Ovary (tissue), 10 donors: ENCODE measurements around the gene ZSCAN4. TPM values are rescaled to one million over a fixed set of nuclear protein-coding genes. Genes with fewer than 3 reads are reported as not detected.

Experiments
- DNase-seq, 5 donors: peaks; one replicate each; pipeline ENCODE4 v3.0.0-alpha.2; 2019 to 2020
- H3K27ac ChIP-seq, 2 donors: fragments of 200-600 bp; one replicate each; pipeline versions ENCODE4 v1.5.1 to v1.8.0; 2019 to 2022
- H3K27me3 ChIP-seq: fragments of 200-600 bp; one replicate; pipeline ENCODE4 v1.8.0; 2022
- H3K36me3 ChIP-seq: fragments of 200-600 bp; sonication (generic); one replicate; pipeline ENCODE4 v1.5.1; 2019
- H3K4me1 ChIP-seq: one replicate; pipeline ENCODE4 v1.8.1; 2013; ENCODE audit warnings: mild to moderate bottlenecking, moderate library complexity; ENCODE audit not compliant: insufficient read depth
- H3K4me3 ChIP-seq: fragments of 200-600 bp; sonication (generic); one replicate; pipeline ENCODE4 v1.5.1; 2017
- H3K9me3 ChIP-seq, 2 donors: fragments of 200-600 bp in 1 of 2; sonication (generic) in 1 of 2; one replicate each; pipeline versions ENCODE4 v1.5.1 to v1.8.1; 2013 to 2019; ENCODE audit warnings: mild to moderate bottlenecking in 1 of 2, moderate library complexity in 1 of 2
- EP300 ChIP-seq: sonication (generic); formaldehyde crosslinking; IDR thresholded peaks from one replicate; pipeline ENCODE4 v1.6.1; 2017; ENCODE audit warnings: antibody characterized with exemption
- POLR2A ChIP-seq: fragments of 450-650 bp; IDR thresholded peaks from one replicate; pipeline ENCODE4 v1.6.1; 2017; ENCODE audit warnings: antibody characterized with exemption, mild to moderate bottlenecking, moderate library complexity
- WGBS, 3 donors: extraction: QIAGEN DNeasy Blood & Tissue Kit in 1 of 3; methylation state at CpG; one replicate each; pipeline versions ENCODE4 v1.1.5 to v1.1.7; 2013 to 2017; 5-methylcytosine and 5-hydroxymethylcytosine counted together
- intact Hi-C, 4 donors: fragments of 100-400 bp; cut with DNase I; formaldehyde crosslinking; loops; one replicate each; pipeline versions ENCODE4 v1.11.0 to v1.15.1; 2022 to 2023
- long read RNA-seq, 3 donors: library from polyadenylated mRNA in 2 of 3; unstranded in 2 of 3; transcript quantifications; one replicate each; pipeline ENCODE4 v2.0.0 and lab custom pipeline, GENCODE V29; 2021 to 2026
- polyA plus RNA-seq, 2 donors: library from polyadenylated mRNA; stranded (reverse); fragments of 200-250 nt in 1 of 2; fragments of 350-450 nt in 1 of 2; fragmentation: Illumina TruSeq in 1 of 2; extraction: RNeasy Lipid Tissue Mini Kit (QIAGEN cat#74804) in 1 of 2; gene quantifications; one replicate each; pipeline ENCODE4 v1.2.3, GENCODE V29; 2013 to 2014
- total RNA-seq, 7 donors: library from RNA; depleted of rRNA in 2 of 7; stranded (reverse); fragments of >200 nt in 2 of 7; fragmentation: NEBNext Ultra II Directional in 3 of 7; extraction: Animal tissue kit (Norgen Biotek cat#: 25700) in 3 of 7; gene quantifications; one replicate each; pipeline versions ENCODE4 v1.1.0 to v1.2.4, GENCODE V29; 2016 to 2023
- TF ChIP-seq, protein P1 (sequence below), 3 donors: fragments of 450-650 bp in 2 of 3; fragments of 200-600 bp in 1 of 3; IDR thresholded peaks; one replicate each; pipeline versions ENCODE4 v1.5.1 to v1.8.0; 2016 to 2022; ENCODE audit warnings: antibody characterized with exemption in 3 of 3, mild to moderate bottlenecking in 1 of 3
- donor health status: DM: no; HTN: no; CAD: no; lungs with moderate emphysema.
- donor health status: DM: no; HTN: no; CAD: no.
- donor health status: Bipolar disorder and iron deficiency.
- donor health status: DM: yes; HTN: yes; CAD: no.
- donor health status: DM: no; HTN: no; CAD: no.
- donor health status: DM: yes; HTN: yes; CAD: no.

ZSCAN4 gene, protein sequence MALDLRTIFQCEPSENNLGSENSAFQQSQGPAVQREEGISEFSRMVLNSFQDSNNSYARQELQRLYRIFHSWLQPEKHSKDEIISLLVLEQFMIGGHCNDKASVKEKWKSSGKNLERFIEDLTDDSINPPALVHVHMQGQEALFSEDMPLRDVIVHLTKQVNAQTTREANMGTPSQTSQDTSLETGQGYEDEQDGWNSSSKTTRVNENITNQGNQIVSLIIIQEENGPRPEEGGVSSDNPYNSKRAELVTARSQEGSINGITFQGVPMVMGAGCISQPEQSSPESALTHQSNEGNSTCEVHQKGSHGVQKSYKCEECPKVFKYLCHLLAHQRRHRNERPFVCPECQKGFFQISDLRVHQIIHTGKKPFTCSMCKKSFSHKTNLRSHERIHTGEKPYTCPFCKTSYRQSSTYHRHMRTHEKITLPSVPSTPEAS
- total RNA-seq (1 to 10 TPM in 1 of 7 donors, under 1 TPM in 1, not detected in 5; 0.13 to 1.3 TPM), polyA plus RNA-seq (under 1 TPM; 0.07 to 0.08 TPM)
- long read RNA-seq, donor 1: 0 reads
- long read RNA-seq, donor 2: 0 reads
- long read RNA-seq, donor 3: 0 reads

DNA sequence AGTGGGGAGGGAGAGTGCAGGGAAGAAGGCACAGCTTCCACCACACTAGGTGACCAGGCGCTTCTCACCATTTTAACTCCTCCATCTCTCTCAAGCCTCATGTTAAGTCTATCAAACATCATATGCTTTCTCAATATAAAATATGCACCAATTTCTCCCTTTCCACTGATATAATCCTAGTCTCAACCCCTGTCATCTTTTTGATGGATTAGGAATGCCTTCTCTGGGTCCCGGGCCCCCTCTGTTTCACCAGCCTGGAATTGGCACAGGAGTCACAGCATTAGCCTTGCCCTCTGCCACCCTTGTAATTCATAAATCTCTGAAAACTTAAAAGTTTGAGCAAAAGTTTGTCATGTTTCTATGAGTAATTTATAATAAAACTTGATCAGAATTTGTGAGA is at the start of gene ZSCAN4:
Gene ZSCAN4 (plus strand): TSS at position 301 of the 400 bp plus-strand sequence. CDS start 7,211 bp downstream, outside the sequence.
- no peak for DNase-seq
- 81 to 86% (median 81%) methylated on average over 2 of the region's 2 CpGs for WGBS, 3 donors
- H3K27ac ChIP-seq: no peak within 1 kb of the TSS
- no peaks in the 10 kb centered on the region for H3K4me1 ChIP-seq
- no peaks in the 10 kb centered on the region for H3K27me3 ChIP-seq
- intact Hi-C loops: no loop called here
- no peak within 1 kb of the TSS for H3K4me3 ChIP-seq
- H3K36me3 ChIP-seq: no peaks in the 10 kb centered on the region
- H3K9me3 ChIP-seq: no peaks in the 10 kb centered on the region
- TF ChIP-seq EP300 (no peak), POLR2A (no peak)
- TF ChIP-seq, protein P1, sequence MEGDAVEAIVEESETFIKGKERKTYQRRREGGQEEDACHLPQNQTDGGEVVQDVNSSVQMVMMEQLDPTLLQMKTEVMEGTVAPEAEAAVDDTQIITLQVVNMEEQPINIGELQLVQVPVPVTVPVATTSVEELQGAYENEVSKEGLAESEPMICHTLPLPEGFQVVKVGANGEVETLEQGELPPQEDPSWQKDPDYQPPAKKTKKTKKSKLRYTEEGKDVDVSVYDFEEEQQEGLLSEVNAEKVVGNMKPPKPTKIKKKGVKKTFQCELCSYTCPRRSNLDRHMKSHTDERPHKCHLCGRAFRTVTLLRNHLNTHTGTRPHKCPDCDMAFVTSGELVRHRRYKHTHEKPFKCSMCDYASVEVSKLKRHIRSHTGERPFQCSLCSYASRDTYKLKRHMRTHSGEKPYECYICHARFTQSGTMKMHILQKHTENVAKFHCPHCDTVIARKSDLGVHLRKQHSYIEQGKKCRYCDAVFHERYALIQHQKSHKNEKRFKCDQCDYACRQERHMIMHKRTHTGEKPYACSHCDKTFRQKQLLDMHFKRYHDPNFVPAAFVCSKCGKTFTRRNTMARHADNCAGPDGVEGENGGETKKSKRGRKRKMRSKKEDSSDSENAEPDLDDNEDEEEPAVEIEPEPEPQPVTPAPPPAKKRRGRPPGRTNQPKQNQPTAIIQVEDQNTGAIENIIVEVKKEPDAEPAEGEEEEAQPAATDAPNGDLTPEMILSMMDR (IDR thresholded peaks at IDR 0.05): no peak

DNA sequence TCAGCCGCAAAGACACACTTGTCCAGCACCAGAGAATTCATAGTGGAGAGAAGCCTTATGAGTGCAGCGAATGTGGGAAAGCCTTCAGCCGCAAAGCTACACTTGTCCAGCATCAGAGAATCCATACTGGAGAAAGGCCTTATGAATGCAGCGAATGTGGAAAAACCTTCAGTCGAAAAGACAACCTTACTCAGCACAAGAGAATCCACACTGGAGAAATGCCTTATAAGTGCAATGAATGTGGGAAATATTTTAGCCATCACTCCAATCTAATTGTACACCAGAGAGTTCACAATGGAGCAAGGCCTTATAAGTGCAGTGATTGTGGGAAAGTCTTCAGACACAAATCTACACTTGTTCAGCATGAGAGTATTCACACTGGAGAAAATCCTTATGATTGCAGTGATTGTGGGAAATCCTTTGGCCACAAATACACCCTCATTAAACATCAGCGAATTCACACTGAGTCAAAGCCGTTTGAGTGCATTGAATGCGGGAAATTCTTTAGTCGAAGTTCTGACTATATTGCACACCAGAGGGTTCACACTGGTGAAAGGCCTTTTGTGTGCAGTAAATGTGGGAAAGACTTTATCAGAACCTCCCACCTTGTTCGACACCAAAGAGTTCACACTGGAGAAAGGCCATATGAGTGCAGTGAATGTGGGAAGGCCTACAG is 47.9 kb upstream of the ZSCAN4 start:
- H3K27me3 ChIP-seq: no peaks in the 10 kb centered on the region
- no peak overlapping the region for H3K4me3 ChIP-seq
- intact Hi-C loops: no loop called here
- WGBS, 3 donors: 96 to 98% (median 98%) methylated on average over 10 of the region's 10 CpGs
- DNase-seq: no peak
- no peaks in the 10 kb centered on the region for H3K4me1 ChIP-seq
- H3K36me3 ChIP-seq: peaks cover 6% of the 10 kb centered on the region
- H3K27ac ChIP-seq: no peak overlapping the region
- no peak for TF ChIP-seq EP300
- TF ChIP-seq, protein P1 (IDR thresholded peaks at IDR 0.05): no peak
- TF ChIP-seq POLR2A: no peak
- H3K9me3 ChIP-seq: peaks cover 29 to 69% of the 10 kb centered on the region in 2 donors

DNA sequence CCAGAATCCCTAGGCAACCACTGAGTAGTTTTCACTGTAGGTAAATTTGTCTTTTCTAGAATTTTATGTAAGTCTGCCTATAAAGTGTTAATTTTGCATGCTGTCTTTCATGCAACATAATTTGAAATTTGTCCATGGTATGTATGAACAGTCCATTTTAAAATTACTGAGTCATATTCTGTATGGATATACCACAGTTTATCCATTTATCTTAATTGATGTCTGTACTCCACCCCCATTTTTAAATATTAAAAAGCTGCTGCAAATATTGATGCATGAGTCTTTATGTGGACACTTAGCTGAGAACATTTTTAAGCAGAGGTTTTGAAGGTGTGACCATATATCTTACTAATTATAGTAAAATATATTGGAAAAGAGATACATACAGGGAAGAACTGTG is 45.6 kb upstream of the ZSCAN4 start:
- Histone ChIP-seq H3K27me3 (no peaks in the 10 kb centered on the region), H3K36me3 (peaks cover 6% of the 10 kb centered on the region), H3K4me3 (no peak overlapping the region), H3K9me3 (peaks cover 14 to 48% of the 10 kb centered on the region in 2 donors), H3K27ac (no peak overlapping the region), H3K4me1 (no peaks in the 10 kb centered on the region)
- intact Hi-C loops: no loop called here
- no peak for TF ChIP-seq POLR2A
- TF ChIP-seq EP300: no peak
- TF ChIP-seq, protein P1 (IDR thresholded peaks at IDR 0.05): no peak
- DNase-seq: no peak

DNA sequence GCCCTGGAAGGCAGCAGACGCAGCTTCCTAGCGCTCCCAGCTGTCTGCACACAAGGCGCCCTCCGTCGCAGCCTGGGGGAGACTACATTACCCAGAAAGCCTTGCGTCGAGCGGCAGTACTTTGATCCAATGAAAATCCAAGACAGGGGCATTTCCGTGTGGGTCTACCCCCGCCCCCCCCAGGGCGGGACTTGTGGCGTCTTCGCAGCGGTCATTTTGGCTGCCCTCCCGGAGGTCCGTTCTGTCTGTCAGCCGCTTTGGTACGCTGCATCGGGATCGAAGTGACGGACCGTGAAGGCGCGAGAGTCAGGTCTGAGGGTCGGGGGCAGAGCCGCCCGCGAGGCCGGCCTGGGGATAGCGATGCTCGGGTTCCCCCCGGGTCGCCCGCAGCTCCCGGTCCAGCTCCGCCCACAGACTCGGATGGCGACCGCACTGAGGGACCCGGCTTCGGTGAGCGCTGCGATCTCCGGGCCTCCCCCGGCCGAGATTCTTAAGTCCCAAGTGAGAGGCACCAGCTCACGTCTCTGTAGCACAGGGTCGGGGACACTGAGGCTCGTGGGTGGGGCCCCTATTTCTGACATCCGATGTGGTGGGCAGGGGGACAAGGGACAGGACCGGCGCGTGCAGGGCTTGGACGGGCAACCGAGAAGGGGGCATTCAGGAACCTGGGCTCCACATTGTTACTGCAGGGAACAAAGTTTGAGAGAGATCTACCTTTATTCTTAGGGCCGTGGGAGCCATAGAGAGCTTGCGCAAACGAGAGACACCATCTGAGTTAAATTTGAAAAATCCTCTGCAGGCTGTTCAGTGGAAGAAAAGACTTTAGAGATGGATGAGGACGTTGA is 35.5 kb upstream of the ZSCAN4 start, which contains the start of gene ZNF211:
Gene ZNF211 (plus strand): TSS at position 182 of the 845 bp plus-strand sequence. CDS start 179 bp downstream, at position 361.
- Histone ChIP-seq H3K4me1 (no peaks in the 10 kb centered on the region), H3K9me3 (peaks cover 10 to 14% of the 10 kb centered on the region in 2 donors), H3K27ac (peak within 1 kb of the TSS in 1 of 2 donors; percentile 52), H3K36me3 (no peaks in the 10 kb centered on the region), H3K27me3 (no peaks in the 10 kb centered on the region), H3K4me3 (peak within 1 kb of the TSS; percentile 60)
- DNase-seq: peak; percentile 90 to 94 (median 93)
- WGBS, 3 donors: 1 to 3% (median 2%) methylated on average over 25 to 59 of the region's 59 CpGs
- intact Hi-C loops: no loop called here
- no peak for TF ChIP-seq EP300
- TF ChIP-seq, protein P1 (IDR thresholded peaks at IDR 0.05): no peak
- no peak for TF ChIP-seq POLR2A
